MM.1S (cell line): ENCODE results near the gene STARD5.

Experiments used
- DNase-seq: peaks from one replicate; pipeline ENCODE4 v3.0.0-alpha.2; 2015
- H2AFZ ChIP-seq: fragments of 300-600 bp; sonication (generic); 2 replicates; pipeline ENCODE4 v1.6.0; 2016; ENCODE audit warnings: antibody characterized with exemption, low read length
- H3F3A ChIP-seq: fragments of 300-600 bp; sonication (generic); 2 replicates; pipeline ENCODE4 v1.6.1; 2016; ENCODE audit warnings: mild to moderate bottlenecking, antibody characterized with exemption, low read length, moderate library complexity, mixed read lengths; ENCODE audit not compliant: insufficient read depth
- H3K27ac ChIP-seq: fragments of 300-600 bp; sonication (generic); 2 replicates; pipeline ENCODE4 v1.5.1; 2016; ENCODE audit warnings: mild to moderate bottlenecking, low read length
- H3K27me3 ChIP-seq: fragments of 300-600 bp; sonication (generic); replicated peaks from 2 replicates; pipeline ENCODE4 v1.6.0; 2016; ENCODE audit warnings: low read length; ENCODE audit not compliant: insufficient read depth
- H3K36me3 ChIP-seq: fragments of 300-600 bp; sonication (generic); replicated peaks from 2 replicates; pipeline ENCODE4 v1.6.1; 2016; ENCODE audit warnings: mild to moderate bottlenecking, low read length, mixed read lengths; ENCODE audit not compliant: insufficient read depth
- H3K4me1 ChIP-seq: fragments of 300-600 bp; sonication (generic); 2 replicates; pipeline ENCODE4 v1.6.1; 2016; ENCODE audit warnings: low read length, mixed read lengths
- H3K4me2 ChIP-seq: fragments of 300-600 bp; sonication (generic); 2 replicates; pipeline ENCODE4 v1.6.0; 2016; ENCODE audit warnings: low read depth, low read length
- H3K4me3 ChIP-seq: fragments of 300-600 bp; sonication (generic); 2 replicates; pipeline ENCODE4 v1.5.1; 2016; ENCODE audit warnings: low read length, mixed read lengths
- H3K79me2 ChIP-seq: fragments of 300-600 bp; sonication (generic); 2 replicates; pipeline ENCODE4 v1.6.1; 2016; ENCODE audit warnings: mixed run types, low read length, mixed read lengths
- H3K9ac ChIP-seq: fragments of 300-600 bp; sonication (generic); 2 replicates; pipeline ENCODE4 v1.6.1; 2016; ENCODE audit warnings: low read length, mixed read lengths
- H3K9me2 ChIP-seq: fragments of 300-600 bp; sonication (generic); replicated peaks from 2 replicates; pipeline ENCODE4 v1.6.1; 2016; ENCODE audit warnings: mild to moderate bottlenecking, low read length, mixed read lengths; ENCODE audit not compliant: insufficient read depth
- H3K9me3 ChIP-seq: fragments of 300-600 bp; sonication (generic); replicated peaks from 2 replicates; pipeline ENCODE4 v1.6.1; 2016; ENCODE audit warnings: mild to moderate bottlenecking, low read length, mixed read lengths; ENCODE audit not compliant: insufficient read depth
- H4K20me1 ChIP-seq: fragments of 300-600 bp; sonication (generic); 2 replicates; pipeline ENCODE4 v1.6.1; 2016; ENCODE audit warnings: mild to moderate bottlenecking, low read length, moderate library complexity, mixed read lengths; ENCODE audit not compliant: insufficient read depth
- CTCF ChIP-seq: fragments of 300-600 bp; sonication (generic); IDR thresholded peaks from 2 replicates; pipeline ENCODE4 v1.5.1; 2016; ENCODE audit warnings: antibody characterized with exemption, low read length, mixed read lengths
- EZH2 ChIP-seq: fragments of 300-600 bp; sonication (generic); optimal IDR thresholded peaks from 2 replicates; pipeline ENCODE3; 2017; ENCODE audit warnings: low read depth, mild to moderate bottlenecking, antibody characterized with exemption, low read length, mixed read lengths
- EZH2phosphoT487 ChIP-seq: fragments of 300-600 bp; sonication (generic); IDR thresholded peaks from 2 replicates; pipeline ENCODE4 v1.6.1; 2018; ENCODE audit warnings: antibody characterized with exemption, low read length

The STARD5 gene

GRCh38 chr15:81326466-81327212 lies 2.7 kb upstream of the STARD5 start:
- Histone ChIP-seq H3K79me2 (peaks cover 69% of the 10 kb centered on the region), H3F3A (peaks cover 54% of the 10 kb centered on the region), H2AFZ (no peak overlapping the region), H3K4me1 (peaks cover 70% of the 10 kb centered on the region), H3K9me3 (no peaks in the 10 kb centered on the region), H3K9ac (peak overlapping the region; percentile 16; the same call in 1 of the 2 replicates), H4K20me1 (no peaks in the 10 kb centered on the region), H3K27me3 (no peaks in the 10 kb centered on the region), H3K4me3 (0 out of 2 replicates have a peak overlapping the region, but pooled peaks have one; percentile 10), H3K9me2 (no peaks in the 10 kb centered on the region), H3K4me2 (peak overlapping the region; percentile 49), H3K36me3 (peaks cover 5% of the 10 kb centered on the region; the same call in 1 of the 2 replicates), H3K27ac (peak overlapping the region; percentile 62; the same call in 1 of the 2 replicates)
- no peak for TF ChIP-seq EZH2
- no peak for TF ChIP-seq CTCF
- no peak for TF ChIP-seq EZH2phosphoT487
- DNase-seq = peak; percentile 46

GRCh38 chr15:81323559-81323943 lies 390 bp downstream of the STARD5 start:
- Histone ChIP-seq H3K27ac (peak overlapping the region; percentile 75; the same call in 1 of the 2 replicates), H3K4me3 (peak overlapping the region; percentile 98), H3K79me2 (peaks cover 87% of the 10 kb centered on the region), H3F3A (peaks cover 65% of the 10 kb centered on the region), H3K9me2 (no peaks in the 10 kb centered on the region), H3K36me3 (peaks cover 25% of the 10 kb centered on the region), H3K27me3 (no peaks in the 10 kb centered on the region), H4K20me1 (no peaks in the 10 kb centered on the region), H3K9me3 (no peaks in the 10 kb centered on the region), H3K9ac (peak overlapping the region; percentile 93), H3K4me2 (peak overlapping the region; percentile 91), H2AFZ (no peak overlapping the region), H3K4me1 (peaks cover 72% of the 10 kb centered on the region)
- no peak for DNase-seq
- TF ChIP-seq EZH2phosphoT487 (no peak), CTCF (no peak), EZH2 (no peak)

GRCh38 chr15:81322676-81323253 lies 1.2 kb downstream of the STARD5 start:
- no peak overlapping the region for H2AFZ ChIP-seq
- H4K20me1 ChIP-seq = no peaks in the 10 kb centered on the region
- no peaks in the 10 kb centered on the region for H3K27me3 ChIP-seq
- no peaks in the 10 kb centered on the region for H3K9me2 ChIP-seq
- H3K79me2 ChIP-seq = peaks cover 89% of the 10 kb centered on the region
- peak overlapping the region; percentile 91 for H3K4me2 ChIP-seq
- TF ChIP-seq EZH2 (no peak), CTCF (no peak), EZH2phosphoT487 (no peak)
- peak overlapping the region; percentile 93; the same call in 1 of the 2 replicates for H3K9ac ChIP-seq
- peak; percentile 72 for DNase-seq
- peaks cover 68% of the 10 kb centered on the region for H3F3A ChIP-seq
- peak overlapping the region; percentile 98 for H3K4me3 ChIP-seq
- peaks cover 28% of the 10 kb centered on the region for H3K36me3 ChIP-seq
- H3K27ac ChIP-seq = peak overlapping the region; percentile 75; the same call in 1 of the 2 replicates
- peaks cover 72% of the 10 kb centered on the region for H3K4me1 ChIP-seq
- H3K9me3 ChIP-seq = no peaks in the 10 kb centered on the region
